HG02970 (cell line): ENCODE results near the gene PCYOX1L.

ENCODE experiments used
- ATAC-seq: cut with Tn5 transposase; IDR thresholded peaks from one replicate; pipeline ENCODE4 v1.9.1; 2021; ENCODE audit warnings: mild to moderate bottlenecking, moderate library complexity, moderate number of reproducible peaks; ENCODE audit not compliant: unreplicated experiment, low FRiP score

Gene PCYOX1L

DNA sequence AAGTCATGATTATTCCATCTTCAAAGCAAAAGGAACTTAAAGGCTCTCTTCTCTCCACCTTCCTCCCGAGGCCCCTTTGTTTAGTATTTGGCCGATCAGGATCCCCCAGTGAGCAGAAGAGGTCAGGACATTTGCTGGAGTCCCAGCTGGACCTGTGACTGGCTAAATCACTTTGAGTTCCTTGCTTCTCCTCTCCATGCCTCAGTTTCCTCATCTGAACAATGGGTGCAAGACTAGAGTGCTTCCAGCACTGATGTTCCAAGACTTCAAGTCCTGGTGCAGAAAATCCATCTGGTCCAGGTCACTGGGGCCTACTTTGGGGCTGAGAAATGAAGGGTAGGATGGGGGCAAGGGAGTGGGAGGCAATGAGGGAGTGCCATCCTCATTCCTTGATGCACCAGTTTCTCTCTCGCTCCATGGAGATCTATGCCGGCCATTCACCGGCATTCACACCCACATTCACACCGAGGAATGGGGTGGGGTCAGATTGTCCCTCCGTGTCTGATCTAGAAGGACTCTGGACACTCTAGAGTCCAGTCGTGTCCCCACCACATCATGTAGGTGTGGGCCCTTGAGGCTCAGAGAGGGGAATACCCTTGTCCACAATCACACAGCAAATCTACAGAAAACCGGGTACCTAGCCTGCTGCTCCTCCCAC lies 60.0 kb downstream of the PCYOX1L start:
- no peak for ATAC-seq

DNA sequence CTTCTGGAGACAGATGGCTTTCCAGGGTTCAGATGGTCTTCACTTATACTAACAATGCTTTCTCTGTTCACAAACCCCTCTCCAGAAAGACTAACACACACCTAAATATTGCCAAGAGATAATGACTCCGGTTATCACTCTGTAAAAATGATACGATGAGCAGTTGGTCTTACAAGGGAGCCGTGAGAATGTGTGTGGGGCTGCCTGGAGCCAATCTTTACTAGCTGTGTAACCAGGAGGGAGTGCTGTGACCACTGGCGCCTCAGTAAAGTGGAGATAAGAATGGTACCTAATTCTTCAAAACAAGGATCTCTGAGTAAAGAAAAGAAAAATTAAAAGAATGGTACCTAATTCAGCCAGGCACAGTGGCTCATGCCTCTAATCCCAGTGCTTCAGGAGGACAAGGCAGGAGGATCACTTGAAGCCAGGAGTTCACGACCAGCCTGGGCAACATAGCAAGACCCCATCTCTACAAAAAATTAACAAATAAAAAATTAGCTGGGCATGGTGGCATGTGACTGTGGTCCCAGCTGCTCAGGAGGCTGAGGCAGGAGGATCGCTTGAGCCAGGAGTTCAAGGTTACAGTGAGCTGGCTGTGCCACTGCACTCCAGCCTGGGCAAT lies 61.2 kb downstream of the PCYOX1L start:
- ATAC-seq, result no peak
